GM19035 (cell line): ENCODE data around the gene PDE7B.

ENCODE experiments used
- ATAC-seq: cut with Tn5 transposase; IDR thresholded peaks from one replicate; pipeline ENCODE4 v1.9.1; 2021; ENCODE audit not compliant: unreplicated experiment

PDE7B gene

GRCh38 chr6:135884136-135884535 is 32.6 kb downstream of the PDE7B start:
- no peak for ATAC-seq

- no peak for ATAC-seq
Observed at GRCh38 chr6:135887069-135887468, 35.6 kb downstream of the PDE7B start.

DNA sequence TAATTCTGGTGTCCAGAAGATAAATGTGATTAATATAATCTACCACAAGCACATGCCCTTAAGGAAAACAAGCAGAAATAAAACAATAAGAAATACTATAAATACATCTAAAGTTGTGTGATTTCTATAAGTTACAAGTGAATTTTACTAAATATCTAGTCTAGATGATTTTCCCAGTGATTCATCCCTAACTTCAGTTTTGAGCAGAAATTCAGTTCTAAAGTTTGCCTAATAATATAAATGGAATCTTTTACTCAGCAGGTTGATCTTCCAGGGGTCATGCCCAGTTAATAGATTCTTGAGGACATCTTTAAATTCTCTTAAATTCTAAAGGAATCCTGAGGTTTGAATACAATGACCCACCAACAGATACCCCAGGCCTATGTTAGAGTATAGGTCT is 37.3 kb downstream of the PDE7B start:
- ATAC-seq, result no peak

DNA sequence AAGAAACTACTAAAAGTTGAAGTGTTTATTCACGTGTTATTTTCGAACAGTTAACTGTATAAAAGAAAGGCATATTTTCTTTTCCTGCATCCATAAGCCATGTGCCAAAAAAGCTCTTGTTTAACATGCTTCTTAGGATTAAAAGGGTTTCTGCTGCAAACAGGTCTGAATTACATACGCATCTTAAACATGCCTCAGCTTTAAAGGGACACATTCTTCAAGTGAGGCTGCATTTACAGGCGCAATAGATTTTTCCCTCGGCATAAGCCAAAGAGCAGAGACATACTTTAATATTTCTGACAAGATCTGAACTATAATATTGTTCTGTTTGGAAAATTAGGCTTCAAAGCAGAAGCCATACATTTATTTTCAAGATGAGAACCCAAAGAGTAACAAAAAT is 39.4 kb downstream of the PDE7B start:
- no peak for ATAC-seq

GRCh38 chr6:135891710-135892109 is 40.2 kb downstream of the PDE7B start:
- ATAC-seq, result no peak

DNA sequence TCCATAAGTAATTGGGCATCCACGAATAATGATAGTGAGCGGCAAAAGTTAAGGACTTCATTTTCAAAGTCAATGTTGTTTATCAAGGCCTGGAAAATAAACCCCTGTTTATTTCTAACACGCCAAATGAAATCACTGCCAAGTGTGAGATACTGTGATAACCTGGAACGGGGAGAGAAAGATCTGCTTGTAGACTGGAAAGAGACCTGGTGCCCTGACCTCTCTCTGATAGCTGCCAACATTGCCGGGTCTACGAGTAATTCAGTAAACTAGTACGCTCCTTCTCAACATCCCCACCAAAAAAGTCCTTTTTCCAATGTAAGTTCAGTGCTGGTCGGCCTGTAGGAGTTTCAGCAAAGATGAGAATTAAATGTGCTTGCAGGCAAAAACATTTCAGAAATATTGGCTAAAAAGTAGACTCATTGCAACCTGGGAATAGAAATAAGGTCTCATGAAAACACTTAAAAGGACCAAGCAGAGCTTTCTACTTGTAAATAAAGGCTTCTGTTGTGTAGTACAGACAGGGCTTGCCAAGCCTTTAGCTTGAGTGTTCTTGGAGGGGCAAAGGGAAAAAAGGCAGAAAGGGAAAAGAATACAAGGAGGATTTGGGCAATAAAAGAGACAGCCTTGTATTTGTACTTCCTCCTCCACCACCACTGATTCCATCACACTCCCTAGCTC is 43.9 kb downstream of the PDE7B start:
- ATAC-seq, result no peak

- no peak for ATAC-seq
Observed at GRCh38 chr6:135897087-135897486, 45.6 kb downstream of the PDE7B start.

DNA sequence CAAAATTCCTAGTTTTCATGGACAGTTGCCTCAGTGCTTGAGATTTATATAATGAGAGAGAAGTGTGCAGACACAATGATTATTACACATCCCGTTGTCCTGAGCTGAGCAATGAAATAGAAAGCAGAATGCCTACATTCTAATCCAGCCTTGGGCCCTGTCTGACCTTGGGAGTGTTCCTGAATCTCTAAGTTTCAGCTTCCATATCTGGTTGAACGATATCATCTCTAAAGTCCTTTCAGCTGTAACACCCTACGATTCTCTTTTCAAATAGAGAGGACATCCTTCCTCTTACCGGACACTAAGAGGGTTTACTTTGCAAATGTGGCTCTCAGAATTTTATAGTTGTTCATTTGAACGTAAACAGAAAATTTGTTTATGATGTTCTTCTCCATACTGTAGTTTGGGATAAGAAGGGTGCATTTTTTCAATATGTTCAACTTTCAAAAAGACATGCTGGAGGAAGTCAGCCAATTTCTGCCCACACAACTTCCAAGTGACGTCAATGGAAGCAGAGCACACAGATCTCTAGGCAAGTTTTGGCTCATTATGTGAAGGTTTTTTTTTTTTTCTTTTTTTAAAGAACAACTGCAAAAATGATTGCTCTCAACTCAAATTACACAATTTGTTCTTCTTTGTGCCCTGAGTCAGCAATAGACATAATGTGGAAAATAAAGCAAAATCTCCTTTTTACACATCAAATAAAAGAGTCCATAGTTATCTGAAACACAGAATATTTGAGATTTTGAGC is 50.4 kb downstream of the PDE7B start:
- ATAC-seq, result no peak

DNA sequence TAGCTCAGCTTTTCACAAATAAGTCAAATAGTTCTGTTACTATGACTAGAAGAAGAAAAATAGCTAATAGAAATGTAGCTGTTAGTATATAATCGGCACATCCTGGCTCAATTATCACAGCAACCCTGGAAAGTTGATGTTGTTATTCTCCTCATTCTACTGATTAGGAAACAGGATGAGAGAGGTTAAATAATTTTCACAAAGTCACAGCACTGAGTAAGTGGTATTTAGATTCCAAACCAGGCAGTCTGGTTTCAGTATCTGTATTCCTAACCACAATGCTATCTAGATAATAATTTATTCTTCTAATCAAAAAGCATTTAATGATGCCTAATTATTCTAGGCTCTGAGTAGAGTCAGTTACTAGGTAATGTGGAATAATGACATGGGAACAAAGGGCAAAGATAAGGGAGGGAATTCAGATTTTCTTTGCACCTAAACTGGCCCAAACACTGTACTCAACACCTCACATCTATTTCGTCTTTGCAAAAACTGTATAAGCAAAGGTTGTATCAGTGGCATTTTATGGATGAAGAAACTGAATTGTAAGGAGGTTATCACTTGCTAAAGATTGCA is 51.3 kb downstream of the PDE7B start:
- no peak for ATAC-seq

GRCh38 chr6:135904666-135905065 is 53.2 kb downstream of the PDE7B start:
- no peak for ATAC-seq

- no peak for ATAC-seq
Observed at GRCh38 chr6:135905604-135906300, 54.3 kb downstream of the PDE7B start.

- ATAC-seq, result no peak
Observed at GRCh38 chr6:135906542-135906941, 55.0 kb downstream of the PDE7B start.

DNA sequence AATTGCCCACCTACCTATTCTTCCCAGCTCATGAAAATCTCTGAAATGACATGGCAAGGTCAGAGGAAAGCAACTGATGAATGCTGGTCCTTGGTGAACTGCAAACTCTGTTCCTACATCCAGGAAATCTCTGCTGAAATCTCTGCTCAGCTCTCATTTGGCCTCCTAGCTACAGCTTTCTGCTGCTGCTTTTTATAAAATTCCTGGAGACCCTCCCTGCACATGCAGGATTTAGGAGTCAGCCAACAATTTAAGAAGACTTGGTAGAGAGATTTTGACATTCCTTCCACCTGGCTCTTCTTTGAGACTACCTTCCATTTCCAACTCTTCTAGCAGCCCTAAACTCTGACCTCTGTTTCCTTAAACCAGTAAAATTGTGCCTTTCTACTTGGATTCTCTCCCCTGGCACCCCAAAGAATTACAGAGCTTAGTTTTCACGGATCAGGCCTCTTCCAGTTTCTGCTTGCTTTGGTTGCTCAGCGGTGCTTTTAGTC is 55.5 kb downstream of the PDE7B start:
- no peak for ATAC-seq

DNA sequence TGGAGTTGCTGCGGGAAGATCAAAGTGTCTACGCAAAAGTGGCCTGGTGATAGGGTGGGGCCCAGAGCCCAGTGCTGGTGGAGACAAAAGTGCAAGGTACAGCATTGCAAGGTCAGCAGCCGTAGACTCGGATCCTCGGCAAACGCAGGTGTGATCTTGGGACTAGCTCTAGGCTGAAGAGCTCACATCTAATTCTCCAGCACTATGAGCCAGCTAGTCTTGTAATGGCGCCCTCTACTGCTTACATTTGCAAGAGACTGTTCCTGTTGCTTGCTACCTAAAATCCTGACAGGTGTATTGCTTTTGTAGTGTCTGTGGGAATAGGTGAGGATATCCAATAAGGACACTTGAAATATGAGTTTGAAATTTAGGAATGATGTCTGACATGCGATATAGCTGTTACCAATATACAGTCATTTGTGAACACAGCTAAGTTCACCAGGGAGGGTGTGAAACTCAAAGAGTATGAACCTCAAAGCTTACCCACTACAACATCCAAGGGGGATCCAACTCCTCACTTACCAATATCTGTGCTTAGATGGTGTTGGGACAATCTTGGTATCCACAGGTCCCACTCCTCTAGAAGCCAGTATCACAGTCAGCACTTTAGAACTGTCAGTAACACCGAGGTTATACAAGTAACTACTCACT is 58.4 kb downstream of the PDE7B start:
- ATAC-seq, result peak; percentile 88

GRCh38 chr6:135910790-135911618 is 59.5 kb downstream of the PDE7B start:
- ATAC-seq, result no peak

DNA sequence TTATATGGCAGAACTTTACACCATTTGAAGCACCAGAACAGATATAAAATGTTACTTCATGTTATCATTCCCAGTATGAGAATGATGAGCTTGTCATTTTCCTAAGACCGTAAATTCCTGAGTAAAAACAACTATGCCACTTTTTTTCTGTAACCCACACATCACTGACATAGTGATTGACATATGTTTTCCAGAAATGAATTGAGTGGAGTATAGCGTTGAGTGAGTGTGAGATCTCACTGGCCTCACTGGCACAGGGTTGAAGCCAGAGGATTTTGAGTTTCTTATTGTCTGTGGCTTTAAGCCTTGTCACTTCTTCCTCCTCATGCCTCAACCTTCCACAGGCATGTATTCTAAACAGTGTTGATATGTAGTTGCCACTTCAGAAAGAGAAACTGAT is 62.3 kb downstream of the PDE7B start:
- no peak for ATAC-seq

DNA sequence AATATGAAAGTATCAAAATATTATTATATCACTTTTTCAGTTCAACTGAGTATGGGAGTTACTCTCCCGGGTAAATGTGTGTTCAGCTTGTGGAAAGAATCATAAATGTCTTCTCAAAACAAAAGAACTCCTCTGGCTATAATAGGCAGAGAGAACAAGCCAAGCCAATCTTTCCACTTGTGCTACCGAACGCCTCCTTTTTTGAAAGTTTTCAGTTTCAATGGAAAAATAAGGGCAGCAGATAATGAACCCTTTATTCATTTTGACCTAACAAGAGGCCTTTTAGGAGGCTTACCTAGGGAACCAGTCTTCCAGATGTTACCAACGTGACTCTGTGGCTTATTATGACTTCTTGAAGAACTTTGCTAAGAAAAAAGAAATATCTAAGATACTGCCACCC is 67.5 kb downstream of the PDE7B start:
- ATAC-seq, result no peak

DNA sequence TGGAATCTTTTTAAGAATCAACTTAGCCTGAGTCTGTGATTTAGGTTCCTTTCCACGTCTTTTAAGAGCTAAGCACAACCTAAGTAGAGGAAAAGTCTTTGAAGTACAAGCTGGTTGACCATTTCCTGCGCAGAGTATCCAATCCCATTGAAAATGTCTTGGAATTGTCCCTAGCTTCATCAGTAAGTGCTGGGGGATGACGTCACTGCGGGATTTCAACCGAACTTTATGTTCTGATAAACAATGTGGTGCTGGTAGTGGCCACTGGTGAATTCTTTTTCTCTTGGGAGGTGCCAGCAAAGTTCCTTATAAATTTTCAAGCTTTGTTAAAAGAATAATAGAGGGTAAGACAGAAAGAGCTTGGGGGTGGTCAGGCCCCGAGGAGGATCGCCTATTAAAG is 69.2 kb downstream of the PDE7B start:
- no peak for ATAC-seq

DNA sequence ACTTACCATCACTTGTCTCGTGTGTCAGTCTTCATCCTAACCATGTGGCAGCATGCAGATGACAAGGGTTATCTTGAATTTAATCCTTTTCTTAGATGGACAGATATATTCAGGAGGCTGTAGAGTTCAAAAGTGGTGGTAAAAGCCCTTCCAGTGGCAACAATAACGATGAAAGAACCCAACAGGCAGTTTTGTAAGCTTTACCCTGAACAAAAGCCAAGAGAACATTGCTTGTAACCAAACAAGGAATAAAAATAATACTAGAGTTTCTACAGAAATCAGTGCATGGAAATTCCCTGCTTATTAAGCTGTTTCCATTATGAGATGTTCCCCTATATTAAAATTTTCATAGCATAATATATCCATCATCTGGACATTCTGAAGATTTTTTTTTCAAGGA is 69.7 kb downstream of the PDE7B start:
- no peak for ATAC-seq

GRCh38 chr6:135922174-135922573 is 70.7 kb downstream of the PDE7B start:
- ATAC-seq, result no peak
